Astrocyte of the spinal cord (primary cell): ENCODE measurements around the gene PKP4.
A peak's percentile ranks its signal among the peaks of the same experiment; 100 is the strongest.
"Not testable (repeated sequence)": the region's sequence is repeated elsewhere in the genome, so short reads cannot be mapped to it uniquely, and the experiment has no call there.

Experiments
- DNase-seq: peaks from one replicate; pipeline ENCODE4 v3.0.0; 2011; ENCODE audit warnings: low read depth, low spot score
- H3K4me3 ChIP-seq: 2 replicates; pipeline ENCODE4 v1.5.1; 2011; ENCODE audit warnings: low read depth, mild to moderate bottlenecking, low read length, moderate library complexity
- in situ Hi-C: cut with HindIII; loops from 2 replicates; pipeline ENCODE4 v1.10.0; 2017; ENCODE audit warnings: low sequenced_read_pairs
- TF ChIP-seq, protein P1 (sequence below): IDR thresholded peaks from 2 replicates; pipeline ENCODE4 v1.5.1; 2012; ENCODE audit warnings: low read depth, mild to moderate bottlenecking, low read length, inconsistent platforms

PKP4 gene

DNA sequence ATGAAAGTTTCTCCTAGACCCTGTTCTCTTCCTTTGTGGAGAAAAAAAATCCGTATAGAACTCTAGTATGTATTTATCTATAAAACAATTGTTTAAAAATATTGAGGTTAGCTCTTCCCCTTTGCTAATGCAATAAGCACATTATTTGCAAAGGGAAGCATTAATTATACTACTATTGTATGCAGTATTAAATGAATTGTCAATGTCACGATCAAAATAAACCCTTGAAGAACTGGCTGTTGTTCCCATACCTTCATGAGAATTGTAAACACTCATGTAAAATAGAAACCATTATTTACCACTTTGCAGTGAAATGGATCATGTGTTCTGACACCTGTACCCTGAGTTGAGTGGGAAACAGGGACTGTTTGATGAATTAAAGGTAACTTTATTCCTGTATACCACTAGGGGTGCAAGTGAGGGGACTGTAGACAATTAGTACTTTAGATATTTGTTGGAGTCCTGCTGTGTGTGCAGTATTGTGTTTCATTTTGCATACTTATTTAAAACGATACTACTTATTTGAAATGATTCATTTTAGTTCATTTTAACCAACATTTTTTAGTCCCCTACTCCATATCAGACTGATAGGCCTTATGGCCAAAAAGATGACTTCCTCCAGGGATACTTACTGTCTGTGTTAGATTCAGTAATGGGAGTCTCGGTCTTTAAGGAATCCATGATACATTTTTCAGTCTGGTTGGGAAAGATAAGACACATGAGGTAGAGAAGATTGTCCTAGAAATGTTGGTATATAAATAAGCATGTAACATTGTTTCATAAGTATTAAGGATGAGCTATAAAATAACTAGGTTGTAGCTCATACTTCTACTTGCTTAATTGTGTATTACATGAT, 7.9 kb downstream of the PKP4 start:
- in situ Hi-C loops = no loop called here
- DNase-seq = no peak
- TF ChIP-seq, protein P1, sequence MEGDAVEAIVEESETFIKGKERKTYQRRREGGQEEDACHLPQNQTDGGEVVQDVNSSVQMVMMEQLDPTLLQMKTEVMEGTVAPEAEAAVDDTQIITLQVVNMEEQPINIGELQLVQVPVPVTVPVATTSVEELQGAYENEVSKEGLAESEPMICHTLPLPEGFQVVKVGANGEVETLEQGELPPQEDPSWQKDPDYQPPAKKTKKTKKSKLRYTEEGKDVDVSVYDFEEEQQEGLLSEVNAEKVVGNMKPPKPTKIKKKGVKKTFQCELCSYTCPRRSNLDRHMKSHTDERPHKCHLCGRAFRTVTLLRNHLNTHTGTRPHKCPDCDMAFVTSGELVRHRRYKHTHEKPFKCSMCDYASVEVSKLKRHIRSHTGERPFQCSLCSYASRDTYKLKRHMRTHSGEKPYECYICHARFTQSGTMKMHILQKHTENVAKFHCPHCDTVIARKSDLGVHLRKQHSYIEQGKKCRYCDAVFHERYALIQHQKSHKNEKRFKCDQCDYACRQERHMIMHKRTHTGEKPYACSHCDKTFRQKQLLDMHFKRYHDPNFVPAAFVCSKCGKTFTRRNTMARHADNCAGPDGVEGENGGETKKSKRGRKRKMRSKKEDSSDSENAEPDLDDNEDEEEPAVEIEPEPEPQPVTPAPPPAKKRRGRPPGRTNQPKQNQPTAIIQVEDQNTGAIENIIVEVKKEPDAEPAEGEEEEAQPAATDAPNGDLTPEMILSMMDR = peak; percentile 55
- H3K4me3 ChIP-seq = no peak overlapping the region

DNA sequence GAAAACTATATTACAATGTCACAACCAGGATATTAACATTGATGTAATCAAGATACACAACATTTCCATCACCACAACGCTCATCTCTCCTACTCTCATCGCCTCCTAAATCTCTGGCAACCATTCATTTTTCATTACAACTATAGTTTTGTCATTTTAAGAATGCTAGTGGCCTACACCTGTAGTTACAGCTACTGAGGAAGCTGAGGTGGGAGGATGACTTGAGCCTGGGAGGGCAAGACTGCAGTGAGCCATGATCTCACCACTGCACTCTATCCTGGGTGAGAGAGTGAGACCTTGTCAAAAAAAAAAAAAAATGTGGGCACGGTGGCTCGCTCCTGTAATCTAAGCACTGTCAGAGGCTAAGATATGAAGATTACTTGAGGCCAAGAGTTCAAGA, 10.5 kb downstream of the PKP4 start:
- DNase-seq = no peak
- TF ChIP-seq, protein P1 = no peak
- in situ Hi-C loops = no loop called here
- no peak overlapping the region for H3K4me3 ChIP-seq

DNA sequence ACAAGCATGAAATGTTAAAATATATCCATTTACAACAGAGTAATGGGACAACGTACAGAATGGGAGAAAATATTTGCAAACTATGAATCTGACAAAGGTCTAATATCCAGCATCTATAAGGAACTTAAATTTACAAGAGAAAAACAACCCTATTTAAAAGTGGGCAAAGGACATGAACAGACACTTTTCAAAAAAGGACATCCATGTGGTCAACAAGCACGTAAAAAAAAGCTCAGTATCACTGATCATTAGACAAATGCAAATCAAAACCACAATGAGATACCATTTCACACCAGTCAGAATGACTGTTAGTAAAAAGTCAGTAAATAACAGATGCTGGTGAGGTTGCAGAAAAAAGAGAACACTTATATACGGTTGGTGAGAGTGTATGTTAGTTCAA, 16.1 kb downstream of the PKP4 start:
- in situ Hi-C loops, H3K4me3 ChIP-seq, DNase-seq: not testable (repeated sequence)

DNA sequence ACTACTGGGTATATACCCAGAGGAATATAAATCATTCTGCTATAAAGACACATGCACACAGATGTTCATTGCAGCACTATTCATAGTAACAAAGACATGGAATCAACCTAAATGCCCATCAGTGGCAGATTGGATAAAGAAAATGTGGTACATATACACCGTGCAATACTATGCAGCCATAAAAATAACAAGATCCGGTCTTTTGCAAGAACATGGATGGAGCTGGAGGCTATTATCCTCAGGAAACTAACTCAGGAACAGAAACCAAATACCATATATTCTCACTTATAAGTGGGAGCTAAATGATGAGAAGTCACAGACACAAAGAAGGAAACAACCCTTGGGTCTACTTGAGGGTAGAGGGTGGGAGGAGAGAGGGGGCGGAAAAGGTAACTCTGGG, 16.5 kb downstream of the PKP4 start:
- DNase-seq, in situ Hi-C loops, H3K4me3 ChIP-seq: not testable (repeated sequence)

DNA sequence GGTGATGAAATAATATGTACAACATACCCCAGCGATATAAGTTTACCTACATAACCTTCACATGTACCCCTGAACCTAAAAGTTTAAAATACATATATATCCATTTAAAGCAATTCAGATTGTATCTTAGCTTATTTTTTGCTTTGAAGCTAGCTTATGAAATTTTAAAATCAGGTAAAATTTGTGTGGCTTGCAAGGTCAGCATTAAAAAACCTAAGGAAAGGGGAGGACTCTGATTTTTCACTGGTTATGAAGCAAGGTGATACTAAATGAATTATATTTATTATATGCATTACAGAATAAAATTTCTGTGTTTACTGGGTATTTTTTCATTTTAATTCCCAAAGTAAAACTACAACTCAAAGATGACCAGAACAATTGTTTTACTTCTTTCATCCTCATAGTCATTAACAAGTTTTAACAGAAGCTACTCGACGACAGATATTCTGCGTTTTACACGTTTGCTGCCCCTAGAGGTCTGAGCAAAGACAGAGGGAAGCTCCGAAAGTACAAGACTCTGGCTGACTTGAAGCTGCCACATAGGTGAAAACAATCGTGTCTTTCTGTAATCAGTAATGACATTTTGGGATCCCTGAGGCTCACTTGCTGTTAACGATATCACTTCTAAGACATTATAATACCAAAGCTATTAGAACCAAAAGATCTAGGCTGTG, 17.1 kb downstream of the PKP4 start:
- TF ChIP-seq, protein P1 = no peak
- in situ Hi-C loops = no loop called here
- DNase-seq = no peak
- no peak overlapping the region for H3K4me3 ChIP-seq

DNA sequence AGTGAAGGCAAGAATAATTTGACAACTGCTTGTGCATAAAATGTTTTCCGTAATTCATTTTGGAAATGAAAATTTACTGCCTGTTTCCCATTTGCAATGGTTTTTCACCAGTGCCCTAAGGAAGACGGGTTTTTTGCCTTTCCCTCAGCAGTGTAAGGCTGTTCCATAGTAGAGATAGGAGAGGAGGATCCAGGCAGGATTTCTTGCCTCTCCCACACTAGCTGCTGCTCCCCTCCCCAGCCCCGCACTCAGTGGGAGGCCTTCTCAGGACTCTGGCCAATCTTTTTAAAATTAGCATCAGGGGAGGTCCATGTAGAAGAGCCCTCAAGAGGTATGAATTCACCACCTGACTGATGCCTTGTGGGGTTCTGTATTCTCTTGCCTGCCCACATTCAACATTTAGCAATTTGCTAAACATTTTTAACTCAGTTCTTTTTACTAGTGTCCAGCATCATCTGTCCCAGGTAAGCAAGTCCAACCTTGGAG, 17.8 kb downstream of the PKP4 start:
- H3K4me3 ChIP-seq, DNase-seq, in situ Hi-C loops: not testable (repeated sequence)

DNA sequence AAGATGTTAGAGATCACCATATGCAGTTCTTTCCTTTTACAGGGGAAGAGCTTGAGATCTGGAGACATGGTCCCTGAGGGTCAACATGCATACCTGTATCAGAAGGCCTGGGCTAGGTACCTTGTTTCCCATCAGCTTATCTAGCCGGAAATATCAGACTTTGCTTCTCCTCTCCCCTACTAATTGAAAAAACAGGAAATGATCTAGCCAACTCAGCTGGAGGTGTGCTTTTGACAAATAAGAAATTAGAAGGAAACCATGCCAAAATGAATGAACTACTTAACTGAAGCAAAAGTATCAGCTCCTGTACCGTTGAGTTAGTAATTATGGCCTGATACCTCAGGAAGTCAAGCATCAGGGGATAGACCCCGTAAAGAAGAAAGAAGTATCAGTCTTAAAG, 20.4 kb downstream of the PKP4 start:
- in situ Hi-C loops = no loop called here
- no peak overlapping the region for H3K4me3 ChIP-seq
- DNase-seq = no peak
- TF ChIP-seq, protein P1 = no peak

DNA sequence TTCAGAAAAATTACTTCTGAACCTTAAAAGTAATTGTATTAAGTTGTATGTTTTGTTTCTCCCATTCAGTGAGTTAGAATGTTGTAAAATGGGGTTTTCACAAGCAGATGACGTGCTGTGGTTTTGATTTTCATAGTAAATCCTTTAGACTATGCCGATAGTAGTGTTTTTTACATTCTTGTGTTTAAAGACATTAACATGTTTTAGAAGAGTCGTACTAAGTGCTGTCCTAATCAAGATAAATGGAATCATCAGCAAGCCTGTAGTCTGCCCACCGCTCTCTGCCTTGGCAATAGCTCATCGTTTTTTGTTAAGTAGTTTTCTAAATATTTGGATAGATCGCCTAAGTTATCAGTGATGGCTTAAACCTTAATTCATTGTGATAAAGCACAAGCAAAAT, 21.5 kb downstream of the PKP4 start:
- TF ChIP-seq, protein P1 = no peak
- DNase-seq = no peak
- H3K4me3 ChIP-seq = no peak overlapping the region
- in situ Hi-C loops = no loop called here
